Measurements from ENCODE around the gene FRMPD4.

DNA sequence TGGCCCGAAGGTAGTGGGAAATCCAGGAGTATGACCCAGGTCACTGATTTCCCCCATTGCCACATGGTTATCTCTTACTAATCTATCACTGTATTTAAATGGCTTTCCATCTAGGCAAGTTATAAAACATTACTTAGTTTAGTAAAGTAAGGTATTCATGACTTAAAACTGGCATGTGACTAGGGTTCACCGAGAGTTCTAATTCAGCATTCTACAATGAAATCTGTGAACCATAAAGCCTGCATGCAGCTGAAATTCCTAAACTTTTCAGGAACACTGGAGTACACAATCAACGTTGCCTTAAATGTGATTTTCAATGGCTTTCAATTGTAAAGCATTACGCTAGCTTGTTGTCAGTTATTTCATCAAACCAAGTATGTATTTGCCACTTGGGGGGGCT lies 630.2 kb downstream of the FRMPD4 start:
- no peak for TF ChIP-seq CTCF (IDR thresholded peaks at IDR 0.05)
- no peak for TF ChIP-seq ZFX (IDR thresholded peaks at IDR 0.05; ENCODE audit: borderline replicate concordance)

All from 22Rv1 (cell line).